Endothelial cell of umbilical vein (primary cell): Measurements from ENCODE around the gene REL. TPM values are rescaled to one million over a fixed set of nuclear protein-coding genes. Genes with fewer than 3 reads are reported as not detected.

Source experiments
- BruUV-seq: library from RNA; stranded (reverse); fragments of 400-500 nt; replicated peaks from 2 replicates; lab custom pipeline; 2021; lab: Mats Ljungman, UMichigan
- CTCF ChIA-PET: fragments of 300-600, 350-600 bp; sonication (Branson Sonifier 250); formaldehyde crosslinking; loops from one replicate; lab custom pipeline; 2021; ENCODE audit warnings: antibody characterized with exemption, inconsistent platforms; lab: Charles Lee
- POLR2A ChIA-PET: fragments of 300-600, 350-600 bp; sonication (Branson Sonifier 250); formaldehyde crosslinking; loops from one replicate; lab custom pipeline; 2021; ENCODE audit warnings: antibody characterized with exemption, inconsistent platforms; lab: Charles Lee
- DNase-seq: peaks from one replicate; pipeline ENCODE4 v3.0.0-alpha.2; 2011; ENCODE audit warnings: low read depth, low spot score
- FAIRE-seq: peaks from 2 replicates; lab custom pipeline; 2011; peaks lifted over from hg19 to GRCh38; lab: Jason Lieb, UNC
- H2AFZ ChIP-seq: 2 replicates; pipeline ENCODE4 v1.6.0; 2012; ENCODE audit warnings: low read depth, low read length, control low read depth, inconsistent platforms
- H3K27ac ChIP-seq: 2 replicates; pipeline ENCODE4 v1.5.1; 2011; ENCODE audit warnings: low read depth, mild to moderate bottlenecking, control low read depth, low read length, moderate library complexity; ENCODE audit not compliant: insufficient read depth
- H3K27me3 ChIP-seq, 2 experiments: 2 replicates each; pipeline versions ENCODE4 v1.6.0 to v1.6.1; 2011; ENCODE audit warnings: low read length in 2 of 2, mixed read lengths in 1 of 2; ENCODE audit not compliant: control insufficient read depth in 2 of 2, insufficient read depth in 2 of 2
- H3K36me3 ChIP-seq, 2 experiments: 2 replicates in 1 of 2; 3 replicates in 1 of 2; pipeline ENCODE4 v1.5.1; 2011; ENCODE audit warnings: low read length in 2 of 2, mild to moderate bottlenecking in 1 of 2, moderate library complexity in 1 of 2; ENCODE audit not compliant: control insufficient read depth in 2 of 2, insufficient read depth in 2 of 2; ENCODE audit errors: extremely low read depth in 1 of 2
- H3K4me1 ChIP-seq: 3 replicates; pipeline ENCODE4 v1.5.1; 2011; ENCODE audit warnings: mild to moderate bottlenecking, low read length; ENCODE audit not compliant: control insufficient read depth, insufficient read depth; ENCODE audit errors: extremely low read depth
- H3K4me2 ChIP-seq: 2 replicates; pipeline ENCODE4 v1.6.1; 2011; ENCODE audit warnings: low read length, control low read depth, mixed read lengths; ENCODE audit not compliant: insufficient read depth
- H3K4me3 ChIP-seq, 3 experiments: fragments of 200-600 bp in 1 of 3; sonication (generic), shearing (Covaris generic) in 1 of 3; replicated peaks in 1 of 3; 2 replicates each; pipeline ENCODE4 v1.5.1; 2011 to 2016; ENCODE audit warnings: control low read depth in 3 of 3, low read length in 3 of 3, mild to moderate bottlenecking in 2 of 3, inconsistent platforms in 1 of 3, low read depth in 1 of 3, moderate library complexity in 1 of 3; ENCODE audit not compliant: insufficient read depth in 1 of 3
- H3K79me2 ChIP-seq: 2 replicates; pipeline ENCODE4 v1.6.0; 2012; ENCODE audit warnings: low read length, inconsistent platforms; ENCODE audit not compliant: control insufficient read depth, insufficient read depth
- H3K9ac ChIP-seq: replicated peaks from 2 replicates; pipeline ENCODE3; 2011; ENCODE audit warnings: low read length, control low read depth; ENCODE audit not compliant: insufficient read depth; ENCODE audit errors: extremely low read depth
- H3K9me1 ChIP-seq: replicated peaks from 3 replicates; pipeline ENCODE4 v1.6.0; 2011; ENCODE audit warnings: mild to moderate bottlenecking, low read length; ENCODE audit not compliant: control insufficient read depth, insufficient read depth; ENCODE audit errors: extremely low read depth
- H3K9me3 ChIP-seq: replicated peaks from 2 replicates; pipeline ENCODE4 v1.5.1; 2012; ENCODE audit warnings: low read length, inconsistent platforms; ENCODE audit not compliant: control insufficient read depth, insufficient read depth
- H4K20me1 ChIP-seq: replicated peaks from 2 replicates; pipeline ENCODE3; 2011; ENCODE audit warnings: mild to moderate bottlenecking, low read length; ENCODE audit not compliant: control insufficient read depth, insufficient read depth; ENCODE audit errors: extremely low read depth
- EZH2 ChIP-seq: IDR thresholded peaks from 2 replicates; pipeline ENCODE4 v1.6.1; 2012; ENCODE audit warnings: borderline replicate concordance, low read depth, mild to moderate bottlenecking, moderate library complexity, low read length, inconsistent platforms; ENCODE audit not compliant: severe bottlenecking
- GATA2 ChIP-seq: IDR thresholded peaks from 2 replicates; pipeline ENCODE4 v1.7.0; 2011; ENCODE audit warnings: low read depth, mild to moderate bottlenecking, moderate library complexity, mixed read lengths, low read length; ENCODE audit not compliant: insufficient read length, insufficient read depth
- JUN ChIP-seq: IDR thresholded peaks from 2 replicates; pipeline ENCODE4 v1.6.1; 2011; ENCODE audit warnings: borderline replicate concordance, low read depth; ENCODE audit not compliant: insufficient read length, insufficient read depth
- MAX ChIP-seq: IDR thresholded peaks from 2 replicates; pipeline ENCODE4 v1.6.1; 2011; ENCODE audit not compliant: insufficient read depth, insufficient read length
- MYC ChIP-seq: IDR thresholded peaks from one replicate; pipeline ENCODE4 v1.6.1; 2011; ENCODE audit warnings: mild to moderate bottlenecking, low read depth, low read length
- POLR2A ChIP-seq: IDR thresholded peaks from 2 replicates; pipeline ENCODE4 v1.6.1; 2012; ENCODE audit warnings: low read depth, mild to moderate bottlenecking, control low read depth, low read length
- POLR2AphosphoS5 ChIP-seq: IDR thresholded peaks from 2 replicates; pipeline ENCODE4 v1.6.1; 2012; ENCODE audit warnings: low read depth, mild to moderate bottlenecking, control low read depth, low read length, moderate library complexity; ENCODE audit not compliant: insufficient read depth
- dilution Hi-C: fragments of 300-500 bp; cut with MboI; formaldehyde crosslinking; loops from one replicate; pipeline ENCODE4 v1.15.0; 2019; ENCODE audit warnings: low sequenced_read_pairs; ENCODE audit not compliant: extremely low pct_ligation_motif_present
- intact Hi-C: fragments of 100-400 bp; cut with micrococcal nuclease; formaldehyde crosslinking; loops from one replicate; pipeline ENCODE4 v1.10.0; 2022
- polyA plus RNA-seq, 4 experiments: library from polyadenylated mRNA; depleted of rRNA in 3 of 4; stranded (reverse) in 3 of 4; unstranded in 1 of 4; fragments of >200 nt; gene quantifications; 2 replicates each; pipeline versions ENCODE4 v1.2.1 to v1.2.3, GENCODE V29; 2011 to 2012; ENCODE audit warnings: missing spikeins in 1 of 4
- total RNA-seq: library from RNA; stranded (reverse); gene quantifications from 2 replicates; pipeline ENCODE4 v1.2.3, GENCODE V29; 2021

REL gene
- total and polyA plus RNA-seq, 2 donors (not counting 3 experiments of a cell fraction or from before 2014, with no cell fraction given): 3.5 to 12.8 TPM

GRCh38 chr2:60885683-60886082 lies 4.3 kb downstream of the REL start:
- Histone ChIP-seq H3K4me1 (peaks cover 42% of the 10 kb centered on the region), H3K9ac (peak overlapping the region; percentile 87), H3K9me3 (no peaks in the 10 kb centered on the region), H3K27ac (peak overlapping the region; percentile 26), H4K20me1 (no peaks in the 10 kb centered on the region), H3K9me1 (no peaks in the 10 kb centered on the region), H3K4me2 (peak overlapping the region; percentile 100), H2AFZ (no peak overlapping the region), H3K79me2 (peaks cover 48% of the 10 kb centered on the region), H3K36me3 (no peaks in the 10 kb centered on the region), H3K4me3 (peak overlapping the region in 1 of 3 experiments; percentile 98), H3K27me3 (no peaks in the 10 kb centered on the region)
- intact Hi-C loops: no loop called here
- ChIA-PET POLR2A (no interaction called here), CTCF (interaction anchor here (2.0 kb wide), 1 partner anchor 113 kb away, joined by 12 read pairs; no protein-coding TSS in a partner anchor)
- FAIRE-seq: no peak
- BruUV-seq: no TSS peak
- TF ChIP-seq EZH2 (no peak), POLR2A (no peak), POLR2AphosphoS5 (no peak), MAX (no peak), MYC (no peak)
- DNase-seq: peak; percentile 18
- dilution Hi-C loops: no loop called here

- Histone ChIP-seq H3K4me3 (peak overlapping the region in 1 of 3 experiments; percentile 11), H3K27me3 (no peaks in the 10 kb centered on the region), H4K20me1 (no peaks in the 10 kb centered on the region), H3K9ac (no peak overlapping the region), H3K4me2 (peak overlapping the region; percentile 74), H3K9me3 (no peaks in the 10 kb centered on the region), H2AFZ (no peak overlapping the region), H3K27ac (no peak overlapping the region), H3K79me2 (peaks cover 45% of the 10 kb centered on the region), H3K36me3 (no peaks in the 10 kb centered on the region), H3K4me1 (peaks cover 42% of the 10 kb centered on the region), H3K9me1 (no peaks in the 10 kb centered on the region)
- ChIA-PET POLR2A (interaction anchor here (0.6 kb wide), 1 partner anchor 10 kb away, joined by 3 read pairs; no protein-coding TSS in a partner anchor), CTCF (interaction anchor here (0.7 to 1.9 kb wide), 6 partner anchors 12 to 112 kb away, joined by 3 to 6 read pairs (median 4); no protein-coding TSS in a partner anchor)
- no TSS peak for BruUV-seq
- dilution Hi-C loops (no loop called here), intact Hi-C loops (no loop called here)
- TF ChIP-seq JUN: peak; percentile 17
- TF ChIP-seq MAX: no peak
- TF ChIP-seq GATA2: no peak
- TF ChIP-seq EZH2: no peak
- peak; percentile 44 for FAIRE-seq
- DNase-seq: peak; percentile 91
Measured at GRCh38 chr2:60886991-60887390, 5.6 kb downstream of the REL start.
